Gastroesophageal sphincter (tissue), 3 donors: ENCODE data around the gene GDF2.

Experiments used
- EP300 ChIP-seq: sonication (generic); formaldehyde crosslinking; IDR thresholded peaks from one replicate; pipeline ENCODE4 v1.6.1; 2017; ENCODE audit warnings: antibody characterized with exemption, mild to moderate bottlenecking
- POLR2A ChIP-seq, 2 donors: fragments of 450-650 bp; IDR thresholded peaks; one replicate each; pipeline ENCODE4 v1.6.1; 2017; ENCODE audit warnings: antibody characterized with exemption in 2 of 2, mild to moderate bottlenecking in 2 of 2, moderate library complexity in 1 of 2
- TF ChIP-seq, protein P1 (sequence below), 4 experiments: fragments of 200-600 bp in 2 of 4; fragments of 450-650 bp in 2 of 4; sonication (generic) in 1 of 4; IDR thresholded peaks; one replicate each; pipeline ENCODE4 v1.5.1; 2017 to 2019; ENCODE audit warnings: antibody characterized with exemption in 4 of 4, mild to moderate bottlenecking in 2 of 4, moderate library complexity in 2 of 4

DNA sequence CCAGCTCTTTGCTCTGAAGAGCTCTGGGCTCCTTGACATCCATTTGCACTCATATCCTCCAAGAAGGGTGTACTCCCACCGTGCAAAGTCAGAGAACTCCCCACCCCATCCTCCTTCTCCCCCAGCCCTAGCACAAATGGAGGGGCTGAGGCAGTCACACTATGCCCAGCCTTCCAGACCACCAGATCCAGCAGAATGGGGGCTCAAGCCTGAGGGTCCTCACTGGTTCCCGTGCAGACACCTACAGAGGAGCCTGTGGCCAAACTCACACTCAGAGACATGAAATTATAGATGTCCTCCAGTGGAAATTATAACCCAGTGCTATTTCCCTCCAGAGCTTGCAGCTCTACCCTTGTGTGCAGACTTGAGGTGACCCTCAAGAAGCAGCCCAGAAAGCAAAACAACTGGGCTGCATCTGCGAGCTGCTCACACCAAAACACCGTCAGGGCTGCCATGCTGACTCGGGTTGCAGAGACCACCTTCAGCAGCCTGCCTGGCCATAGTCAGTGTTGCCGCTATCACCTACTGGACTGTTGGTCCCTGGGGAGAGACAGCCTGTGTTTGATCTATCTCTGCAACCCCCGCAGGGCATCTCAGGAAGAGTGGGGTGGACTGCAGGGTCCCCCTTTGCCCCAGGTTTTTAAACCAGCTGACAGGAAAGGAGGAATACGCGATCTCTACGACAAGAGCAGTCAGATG is 54.4 kb downstream of the GDF2 start:
- TF ChIP-seq, protein P1, sequence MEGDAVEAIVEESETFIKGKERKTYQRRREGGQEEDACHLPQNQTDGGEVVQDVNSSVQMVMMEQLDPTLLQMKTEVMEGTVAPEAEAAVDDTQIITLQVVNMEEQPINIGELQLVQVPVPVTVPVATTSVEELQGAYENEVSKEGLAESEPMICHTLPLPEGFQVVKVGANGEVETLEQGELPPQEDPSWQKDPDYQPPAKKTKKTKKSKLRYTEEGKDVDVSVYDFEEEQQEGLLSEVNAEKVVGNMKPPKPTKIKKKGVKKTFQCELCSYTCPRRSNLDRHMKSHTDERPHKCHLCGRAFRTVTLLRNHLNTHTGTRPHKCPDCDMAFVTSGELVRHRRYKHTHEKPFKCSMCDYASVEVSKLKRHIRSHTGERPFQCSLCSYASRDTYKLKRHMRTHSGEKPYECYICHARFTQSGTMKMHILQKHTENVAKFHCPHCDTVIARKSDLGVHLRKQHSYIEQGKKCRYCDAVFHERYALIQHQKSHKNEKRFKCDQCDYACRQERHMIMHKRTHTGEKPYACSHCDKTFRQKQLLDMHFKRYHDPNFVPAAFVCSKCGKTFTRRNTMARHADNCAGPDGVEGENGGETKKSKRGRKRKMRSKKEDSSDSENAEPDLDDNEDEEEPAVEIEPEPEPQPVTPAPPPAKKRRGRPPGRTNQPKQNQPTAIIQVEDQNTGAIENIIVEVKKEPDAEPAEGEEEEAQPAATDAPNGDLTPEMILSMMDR (IDR thresholded peaks at IDR 0.05) = no peak
- TF ChIP-seq POLR2A (IDR thresholded peaks at IDR 0.05) (no peak), EP300 (no peak)
